ENCODE data around the gene PEAK1.

DNA sequence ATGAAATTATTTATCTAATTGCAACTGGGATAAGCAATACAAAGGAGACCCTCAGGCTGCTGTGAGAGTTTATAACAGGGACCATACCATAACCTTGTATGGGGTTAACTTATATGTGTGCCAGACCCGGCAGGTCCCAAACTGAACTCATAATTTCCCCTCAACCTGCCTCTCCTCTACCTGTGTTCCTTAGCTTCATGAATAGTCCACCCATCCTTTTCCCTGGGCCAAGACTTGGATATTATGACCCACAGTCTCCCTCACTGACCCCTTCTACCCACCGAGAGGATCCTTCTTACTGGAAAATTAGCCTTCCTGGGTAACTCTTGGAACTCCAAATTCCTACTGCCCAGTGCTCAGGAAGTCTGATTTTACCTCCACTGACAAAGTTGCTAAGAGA, 345.6 kb downstream of the PEAK1 start:
- TF ChIP-seq ZNF354C (tag by site-specific recombination; IDR thresholded peaks at IDR 0.05; ENCODE audit: borderline replicate concordance, low read depth) (no peak), ZNF610 (tag by site-specific recombination; IDR thresholded peaks at IDR 0.05; ENCODE audit: borderline replicate concordance) (no peak), YY1 (tag by site-specific recombination; IDR thresholded peaks at IDR 0.05) (no peak), ZNF274 (IDR thresholded peaks at IDR 0.05; ENCODE audit: low read length) (no peak), ZNF274 (tag by site-specific recombination; IDR thresholded peaks at IDR 0.05; ENCODE audit: borderline replicate concordance) (no peak), CTCF (tag by site-specific recombination; IDR thresholded peaks at IDR 0.05) (no peak), ZNF654 (tag by site-specific recombination; IDR thresholded peaks at IDR 0.05; ENCODE audit: low read depth) (no peak), ZNF514 (tag by site-specific recombination; IDR thresholded peaks at IDR 0.05) (no peak), SCRT2 (tag by site-specific recombination; IDR thresholded peaks at IDR 0.05) (no peak), ZNF600 (tag by site-specific recombination; IDR thresholded peaks at IDR 0.05) (no peak)

Measured in HEK293 (cell line).